ENCODE results near the gene ATP6V1G2. TPM values are rescaled to one million over a fixed set of nuclear protein-coding genes. Genes with fewer than 3 reads are reported as not detected.
A peak's percentile ranks its signal among the peaks of the same experiment; 100 is the strongest.
"Not testable (repeated sequence)": the region's sequence is repeated elsewhere in the genome, so short reads cannot be mapped to it uniquely, and the experiment has no call there.

ATP6V1G2 gene
- polyA plus RNA-seq, 4 donors, result 6.4 to 10.5 (median 6.5) TPM

DNA sequence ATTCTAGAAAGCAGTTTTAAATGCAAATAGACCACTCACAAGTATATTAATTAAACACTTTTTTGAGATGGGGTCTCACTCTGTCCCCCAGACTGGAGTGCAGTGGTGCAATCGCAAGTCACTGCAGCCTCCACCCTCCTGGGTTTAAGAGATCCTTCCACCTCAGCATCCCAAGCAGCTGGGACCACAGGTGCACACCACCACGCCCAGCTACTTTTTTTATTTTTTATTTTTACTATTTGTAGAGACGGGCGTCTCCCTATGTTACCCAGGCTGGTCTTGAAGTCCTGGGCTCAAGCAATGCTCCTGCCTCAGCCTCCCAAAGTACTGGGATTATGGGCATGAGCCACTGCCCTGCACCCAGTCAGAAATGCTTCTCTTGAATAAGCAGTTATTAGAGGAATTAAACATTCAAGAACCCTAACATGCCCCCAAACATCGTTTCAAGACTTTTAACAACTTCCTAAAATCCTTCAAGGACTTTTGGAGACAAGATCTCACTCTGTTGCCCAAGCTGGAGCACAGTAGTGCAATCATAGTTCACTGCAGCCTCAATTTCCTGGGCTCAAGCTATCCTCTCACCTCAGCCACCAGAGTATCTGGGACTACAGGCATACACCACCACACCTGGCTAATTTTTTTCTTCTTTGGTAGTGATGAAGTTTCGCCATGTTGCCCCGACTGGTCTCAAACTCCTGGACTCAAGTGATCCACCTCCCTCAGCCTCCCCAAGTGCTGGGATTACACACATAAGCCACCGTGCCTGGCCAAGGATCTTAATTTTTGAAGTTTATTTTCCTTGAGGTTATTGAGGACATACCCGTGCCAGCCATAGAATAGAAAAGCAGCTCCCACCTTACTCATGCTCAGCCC is 14.4 kb downstream of the ATP6V1G2 start:
- no peak for DNase-seq (ENCODE audit: low read depth in 4 of 4, low spot score in 2 of 4)

DNA sequence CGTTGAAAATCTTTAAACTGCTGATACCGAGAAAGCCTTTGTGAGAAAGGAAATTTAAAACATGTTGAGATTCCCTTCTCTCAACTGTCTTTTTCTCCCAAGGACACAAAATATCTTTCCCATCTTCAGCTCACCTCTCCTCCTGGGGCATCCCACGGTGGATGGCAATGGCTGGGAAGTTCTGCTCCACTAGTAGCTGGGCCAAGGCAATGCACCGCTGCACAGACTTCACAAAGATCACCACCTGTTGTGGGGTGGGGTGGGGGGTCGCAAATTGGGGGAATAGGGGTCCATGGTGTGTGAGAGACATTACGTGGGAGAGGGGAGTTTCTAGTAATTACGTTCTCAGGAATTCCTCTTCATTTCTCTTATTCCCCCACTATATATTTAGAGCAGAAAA is 15.2 kb downstream of the ATP6V1G2 start:
- no peak for DNase-seq (ENCODE audit: low read depth in 4 of 4, low spot score in 2 of 4)

DNA sequence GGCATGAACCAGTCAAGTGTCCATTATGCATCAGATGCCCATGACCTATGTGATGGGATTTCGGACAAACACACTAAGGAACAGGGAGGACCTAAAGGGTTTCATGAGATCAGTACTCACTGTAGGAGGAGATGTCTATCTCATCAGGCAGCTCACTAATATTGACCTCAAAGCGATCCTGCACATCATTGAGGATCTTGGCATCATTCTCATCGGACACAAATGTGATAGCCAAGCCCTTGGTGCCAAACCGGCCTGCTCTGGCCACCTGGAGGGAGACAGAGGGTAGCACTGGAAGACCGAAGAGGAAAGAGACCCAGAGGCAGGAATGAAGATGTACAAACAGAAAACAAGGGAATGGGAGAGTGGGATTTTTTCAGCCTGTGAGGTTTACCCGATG is 15.7 kb downstream of the ATP6V1G2 start:
- no peak for DNase-seq (ENCODE audit: low read depth in 4 of 4, low spot score in 2 of 4)

DNA sequence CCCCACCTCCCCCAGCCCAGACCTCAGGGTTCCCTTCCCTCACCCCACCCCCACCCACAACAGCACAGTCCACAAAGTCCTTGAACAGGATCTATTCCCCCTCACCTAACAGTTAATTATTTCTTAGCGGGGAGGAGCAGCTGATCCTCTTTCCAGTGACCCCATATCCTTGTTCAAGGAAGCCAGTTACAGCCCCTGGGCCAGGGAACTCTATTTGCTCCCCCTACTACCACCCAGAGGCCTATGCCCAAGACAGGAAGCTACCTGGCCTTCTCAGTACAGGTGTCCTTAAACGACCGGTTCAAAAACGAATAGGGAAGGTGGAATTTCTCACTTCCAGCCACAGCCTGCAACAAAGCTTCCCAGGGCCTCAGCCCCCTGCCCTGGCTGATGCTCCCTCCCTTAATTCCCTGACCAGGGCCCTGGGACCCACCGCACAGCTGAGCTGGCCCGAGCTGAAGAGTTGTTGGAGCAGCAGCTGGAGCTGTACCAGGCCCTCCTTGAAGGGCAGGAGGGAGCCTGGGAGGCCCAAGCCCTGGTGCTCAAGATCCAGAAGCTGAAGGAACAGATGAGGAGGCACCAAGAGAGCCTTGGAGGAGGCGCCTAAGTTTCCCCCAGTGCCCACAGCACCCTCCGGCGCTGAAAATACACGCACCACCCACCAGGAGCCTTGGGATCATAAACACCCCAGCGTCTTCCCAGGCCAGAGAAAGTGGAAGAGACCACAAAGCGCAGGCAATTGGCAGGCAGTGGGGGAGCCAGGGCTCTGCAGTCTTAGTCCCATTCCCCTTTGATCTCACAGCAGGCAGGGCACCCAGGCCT is 16.9 kb downstream of the ATP6V1G2 start:
- DNase-seq (ENCODE audit: low read depth in 4 of 4, low spot score in 2 of 4), result no peak

DNA sequence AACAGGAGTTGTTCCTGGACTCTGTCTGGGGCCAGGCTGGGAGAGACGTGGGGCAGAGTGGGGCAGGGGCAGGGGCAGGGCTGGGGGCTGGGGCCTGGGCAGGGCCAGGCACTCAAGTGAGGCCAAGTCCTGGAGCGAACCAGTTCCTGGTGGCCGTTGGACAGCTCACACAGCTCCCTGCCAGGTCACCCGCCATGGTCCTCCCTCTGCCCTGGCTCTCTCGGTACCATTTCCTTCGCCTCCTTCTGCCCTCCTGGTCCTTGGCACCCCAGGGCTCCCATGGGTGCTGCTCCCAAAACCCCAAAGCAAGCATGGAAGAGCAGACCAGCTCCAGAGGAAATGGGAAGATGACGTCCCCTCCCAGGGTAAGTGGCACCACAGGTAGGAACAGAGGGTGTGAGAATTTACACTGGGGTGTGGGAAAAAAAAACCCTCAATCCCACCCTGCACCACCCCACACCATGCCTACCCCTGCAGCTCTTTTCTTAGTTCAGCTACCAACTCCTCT is 17.5 kb downstream of the ATP6V1G2 start, which contains the start of gene MCCD1:
Gene MCCD1 (plus strand): TSS at position 142 of the 508 bp plus-strand sequence. CDS start 53 bp downstream, at position 195.
- DNase-seq (ENCODE audit: low read depth in 4 of 4, low spot score in 2 of 4), result no peak

DNA sequence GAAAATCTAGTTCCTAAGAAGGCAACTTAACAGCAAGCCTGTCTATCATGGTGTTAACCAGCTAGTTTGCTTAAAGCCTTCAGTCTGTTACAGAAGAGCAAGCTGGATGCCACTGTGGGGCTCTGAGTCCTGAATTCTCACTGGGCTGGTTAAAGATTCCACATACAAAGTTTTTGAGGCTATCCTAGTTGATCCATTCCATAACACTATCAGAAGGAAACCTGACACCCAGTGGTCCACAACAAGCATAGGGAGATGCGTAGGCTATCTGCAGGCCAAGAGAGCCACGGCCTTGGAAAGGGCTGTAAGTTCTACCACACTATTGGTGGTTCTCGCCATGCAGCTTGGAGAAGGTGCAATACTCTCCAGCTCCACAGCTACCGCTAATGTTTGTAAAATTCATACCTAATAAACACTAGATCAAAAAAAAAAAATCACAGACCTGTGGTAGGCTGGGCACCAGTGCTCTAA is 18.1 kb downstream of the ATP6V1G2 start:
- no peak for DNase-seq (ENCODE audit: low read depth in 4 of 4, low spot score in 2 of 4)

DNA sequence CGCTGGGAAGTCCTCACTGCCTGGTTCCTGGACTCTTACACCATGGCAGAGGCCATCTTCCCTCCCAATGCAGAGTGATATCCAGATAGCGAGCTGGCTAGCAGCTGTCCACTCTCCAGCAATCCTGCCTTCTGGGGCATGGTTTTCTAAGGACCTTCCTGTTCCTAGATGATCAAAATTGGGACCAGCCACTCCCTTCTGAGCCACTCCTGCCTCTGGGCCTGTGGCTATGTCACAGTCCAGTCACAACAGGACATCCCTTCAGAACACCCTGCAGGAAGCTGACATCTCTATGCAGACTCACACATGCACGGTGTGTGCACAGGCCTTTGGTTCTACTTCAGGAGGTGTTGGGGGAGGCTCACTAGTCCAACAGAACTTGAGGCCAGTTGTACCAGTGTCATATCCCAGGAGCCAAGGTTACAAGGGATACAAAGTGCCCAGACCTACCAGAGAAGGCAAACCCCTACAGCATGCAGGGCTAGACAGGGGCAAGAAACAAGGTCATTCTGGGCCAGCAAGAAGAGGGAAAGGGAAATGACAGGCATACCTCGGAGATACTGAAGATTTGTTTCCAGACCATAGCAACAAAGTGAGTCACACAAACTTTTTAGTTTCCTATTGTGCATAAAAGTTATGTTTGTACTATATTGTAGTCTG is 20.3 kb downstream of the ATP6V1G2 start:
- DNase-seq (ENCODE audit: low read depth in 4 of 4, low spot score in 2 of 4), result no peak

DNA sequence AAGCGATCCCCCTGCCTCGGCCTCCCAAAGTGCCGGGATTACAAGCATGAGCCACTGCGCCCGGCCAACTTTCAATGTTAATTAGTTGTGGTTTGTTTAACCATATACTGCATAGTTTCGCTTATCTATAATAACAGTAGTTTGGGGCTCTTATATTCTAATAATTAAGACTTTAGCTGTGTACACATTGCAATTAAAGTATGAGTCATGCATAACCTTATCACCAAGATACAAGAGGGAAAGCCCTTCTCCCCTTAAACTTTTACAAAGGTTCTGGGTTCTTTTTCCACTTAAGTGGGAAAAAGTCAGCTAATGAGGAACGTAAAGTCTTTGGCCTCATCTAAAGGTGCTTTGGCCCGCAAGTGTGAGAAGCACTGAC is 20.9 kb downstream of the ATP6V1G2 start:
- DNase-seq (ENCODE audit: low read depth in 4 of 4, low spot score in 2 of 4), result no peak

DNA sequence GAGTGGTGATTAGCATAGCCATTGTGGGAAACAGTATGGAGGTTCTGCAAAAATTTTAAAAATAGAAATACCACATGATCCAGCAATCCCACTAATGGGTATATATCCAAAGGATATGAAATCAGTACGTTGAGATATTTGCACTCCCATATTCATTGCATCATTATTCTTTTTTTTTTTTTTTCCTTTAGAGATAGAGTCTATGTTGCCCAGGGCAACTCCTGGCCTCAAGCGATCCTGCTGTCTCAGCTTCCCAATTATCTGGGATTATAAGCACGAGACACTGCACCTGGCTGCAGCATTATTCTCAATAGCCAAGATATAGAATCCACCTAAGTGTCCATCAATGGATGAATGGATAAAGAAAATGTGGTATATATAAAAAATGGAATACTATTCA is 24.6 kb downstream of the ATP6V1G2 start:
- DNase-seq (ENCODE audit: low read depth in 4 of 4, low spot score in 2 of 4), result no peak

DNA sequence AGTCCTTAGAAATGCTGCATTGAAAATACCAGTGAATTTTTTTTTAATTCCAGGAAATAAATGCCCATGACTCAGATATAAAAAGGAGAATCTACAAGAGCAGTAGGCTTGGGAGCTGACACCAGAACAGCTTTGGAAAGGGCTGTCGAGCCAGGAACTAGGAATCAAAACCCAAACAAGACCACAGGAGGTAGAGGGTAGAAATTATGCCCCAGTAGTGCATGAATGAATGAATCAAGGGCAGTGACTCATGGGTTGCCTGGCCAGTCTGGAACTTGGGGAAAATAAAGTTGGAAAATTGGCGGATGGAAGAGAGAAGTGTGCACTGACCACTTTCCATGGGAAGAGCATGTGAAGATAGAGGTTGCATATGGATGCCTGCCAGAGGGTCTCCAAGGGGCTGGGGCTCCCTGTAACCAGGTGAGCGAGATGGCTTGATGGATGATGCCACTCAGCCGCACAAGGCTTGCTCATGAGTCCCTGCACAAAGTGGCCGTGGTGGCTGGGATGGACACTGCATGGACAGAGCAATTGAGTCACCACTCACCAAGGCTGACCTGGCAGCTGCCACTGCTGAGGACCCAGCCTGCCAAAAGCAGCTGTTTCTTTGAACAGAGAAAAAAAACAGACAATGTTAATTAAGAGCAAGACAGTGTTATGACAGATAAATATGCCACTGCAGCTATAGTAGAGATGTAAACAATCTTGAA is 32.8 kb downstream of the ATP6V1G2 start:
- DNase-seq (ENCODE audit: low read depth in 4 of 4, low spot score in 2 of 4), result no peak

DNA sequence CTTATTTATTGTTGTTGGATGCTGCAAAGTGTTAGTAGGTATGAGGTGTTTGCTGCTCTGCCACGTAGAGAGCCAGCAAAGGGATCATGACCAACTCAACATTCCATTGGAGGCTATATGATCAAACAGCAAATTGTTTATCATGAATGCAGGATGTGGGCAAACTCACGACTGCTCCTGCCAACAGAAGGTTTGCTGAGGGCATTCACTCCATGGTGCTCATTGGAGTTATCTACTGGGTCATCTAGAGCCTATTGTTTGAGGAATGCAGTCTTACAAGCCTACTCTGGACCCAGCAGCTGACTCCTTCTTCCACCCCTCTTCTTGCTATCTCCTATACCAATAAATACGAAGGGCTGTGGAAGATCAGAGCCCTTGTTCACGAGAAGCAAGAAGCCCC is 36.4 kb downstream of the ATP6V1G2 start:
- DNase-seq (ENCODE audit: low read depth in 4 of 4, low spot score in 2 of 4), result no peak

DNA sequence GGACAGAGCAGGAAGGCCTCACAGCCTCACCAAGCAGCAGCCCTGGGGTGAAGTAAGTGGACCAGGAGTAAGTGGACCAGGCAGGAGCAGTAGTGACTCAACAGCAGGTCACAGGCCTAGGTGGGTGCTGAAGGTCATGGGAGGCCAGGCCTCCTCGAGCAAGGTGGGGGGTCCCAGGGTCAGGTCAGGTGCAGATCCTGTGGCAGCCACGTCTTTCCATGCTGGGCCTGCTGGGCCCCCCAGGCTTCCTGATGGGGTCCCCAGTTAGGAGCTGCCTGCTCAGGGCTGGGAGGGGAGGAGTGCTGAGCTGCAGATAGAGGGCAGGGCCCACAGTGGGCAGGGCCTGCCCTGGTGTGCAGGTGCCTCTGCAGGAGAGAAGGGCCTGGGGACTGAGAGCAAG is 37.4 kb downstream of the ATP6V1G2 start:
- not testable (repeated sequence) for DNase-seq (ENCODE audit: low read depth in 4 of 4, low spot score in 2 of 4)

DNA sequence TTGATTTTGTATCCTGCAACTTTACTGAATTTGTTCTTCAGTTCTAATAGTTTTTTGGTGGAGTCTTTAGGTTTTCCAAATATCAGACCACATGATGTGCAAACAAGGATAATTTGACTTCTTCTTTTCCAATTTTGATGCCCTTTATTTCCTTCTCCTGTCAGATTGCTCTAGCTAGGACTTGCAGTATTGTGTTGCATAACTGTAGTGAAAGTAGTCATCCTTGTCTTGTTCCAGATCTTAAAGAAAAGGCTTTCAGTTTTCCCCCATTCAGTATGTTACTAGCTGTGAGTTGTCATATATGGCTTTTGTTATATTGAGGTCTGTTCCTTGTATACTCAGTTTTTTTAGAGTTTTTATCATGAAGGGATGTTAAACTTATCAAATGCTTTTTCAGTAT is 43.8 kb downstream of the ATP6V1G2 start:
- no peak for DNase-seq (ENCODE audit: low read depth in 4 of 4, low spot score in 2 of 4)

DNA sequence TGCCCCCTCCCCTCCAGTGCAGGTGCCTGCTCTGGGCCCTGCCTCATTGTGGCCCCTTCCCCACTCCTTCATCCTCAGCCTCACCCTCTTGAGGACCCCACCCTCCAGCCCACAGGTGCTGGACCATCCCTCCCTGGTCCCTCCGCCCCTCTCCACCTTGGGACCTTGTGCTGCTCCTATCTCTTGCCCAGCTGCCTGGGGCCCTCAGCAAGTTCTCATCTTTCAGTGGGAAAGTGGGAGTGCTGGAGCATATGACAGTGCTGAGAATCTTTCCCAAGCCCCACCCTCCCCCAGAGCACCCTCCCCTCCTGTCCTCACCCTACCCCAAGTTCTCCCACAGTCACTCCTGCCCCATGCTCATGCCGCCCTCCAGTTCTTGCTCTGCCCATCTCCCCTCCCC is 46.8 kb downstream of the ATP6V1G2 start:
- DNase-seq (ENCODE audit: low read depth in 4 of 4, low spot score in 2 of 4), result not testable (repeated sequence)

DNA sequence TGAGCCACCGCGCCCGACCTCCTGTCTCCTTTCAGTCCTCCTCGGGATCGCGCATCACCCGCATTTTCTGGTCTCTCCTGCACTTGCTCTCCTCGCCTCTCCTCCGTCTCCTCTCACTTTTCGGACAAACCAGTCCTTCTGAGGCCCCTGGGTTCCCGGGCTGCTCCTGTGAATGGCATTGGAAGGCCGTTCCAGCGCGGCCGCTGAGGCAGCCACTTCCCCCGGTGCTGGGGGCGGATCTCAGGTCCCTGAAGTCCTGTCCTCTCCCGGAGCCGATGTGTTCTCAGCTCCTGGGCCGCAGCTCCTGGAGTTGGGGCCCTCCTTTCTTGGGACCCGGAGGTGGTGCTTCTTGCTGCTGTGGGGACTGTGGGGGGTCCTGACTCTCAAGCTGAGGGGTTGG is 47.7 kb downstream of the ATP6V1G2 start:
- no peak for DNase-seq (ENCODE audit: low read depth in 4 of 4, low spot score in 2 of 4)

DNA sequence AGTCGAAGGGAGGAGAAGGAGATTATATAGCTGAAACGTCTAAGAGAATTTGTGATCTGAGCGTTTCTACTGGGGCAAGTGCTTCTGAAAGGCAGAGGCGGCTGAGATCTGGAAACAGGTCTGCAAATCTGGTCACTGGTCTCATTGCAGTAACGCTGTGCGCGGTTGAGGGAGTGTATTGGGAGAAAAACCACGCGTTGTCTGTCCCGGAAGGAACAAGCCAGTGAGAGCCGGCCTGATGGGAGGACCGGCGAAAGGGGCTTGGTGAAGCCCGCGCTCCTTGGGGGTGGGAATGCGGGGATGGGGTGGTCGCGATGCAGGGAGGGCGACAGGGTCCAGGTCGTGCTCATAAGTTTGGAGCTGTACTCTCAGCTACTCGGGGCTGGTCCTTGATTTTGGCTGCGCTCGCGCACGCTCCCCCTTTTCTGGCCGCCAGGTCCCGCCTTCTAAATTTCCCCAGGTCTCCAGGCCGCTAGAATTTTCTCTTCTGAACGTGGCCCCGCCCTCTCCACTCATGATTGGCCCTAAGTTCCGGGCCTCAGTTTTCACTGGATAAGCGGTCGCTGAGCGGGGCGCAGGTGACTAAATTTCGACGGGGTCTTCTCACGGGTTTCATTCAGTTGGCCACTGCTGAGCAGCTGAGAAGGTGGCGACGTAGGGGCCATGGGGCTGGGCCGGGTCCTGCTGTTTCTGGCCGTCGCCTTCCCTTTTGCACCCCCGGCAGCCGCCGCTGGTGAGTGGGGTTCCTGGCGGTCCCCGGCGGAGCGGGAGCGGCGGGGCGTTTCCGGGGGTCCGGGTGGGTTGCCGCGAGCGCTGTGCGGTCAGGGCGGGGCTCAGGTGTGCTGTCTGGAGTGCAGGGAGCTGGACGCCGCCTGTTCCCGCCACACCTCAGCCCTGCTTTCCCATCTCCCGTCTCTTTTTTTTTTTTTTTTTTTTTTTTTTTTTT is 48.6 kb downstream of the ATP6V1G2 start, which contains the start of gene MICB:
Gene MICB (plus strand): TSS at position 615 of the 946 bp plus-strand sequence. CDS start 49 bp downstream, at position 664.
- DNase-seq (ENCODE audit: low read depth in 4 of 4, low spot score in 2 of 4), result peak in 2 of 4 donors; percentile 38 to 58

DNA sequence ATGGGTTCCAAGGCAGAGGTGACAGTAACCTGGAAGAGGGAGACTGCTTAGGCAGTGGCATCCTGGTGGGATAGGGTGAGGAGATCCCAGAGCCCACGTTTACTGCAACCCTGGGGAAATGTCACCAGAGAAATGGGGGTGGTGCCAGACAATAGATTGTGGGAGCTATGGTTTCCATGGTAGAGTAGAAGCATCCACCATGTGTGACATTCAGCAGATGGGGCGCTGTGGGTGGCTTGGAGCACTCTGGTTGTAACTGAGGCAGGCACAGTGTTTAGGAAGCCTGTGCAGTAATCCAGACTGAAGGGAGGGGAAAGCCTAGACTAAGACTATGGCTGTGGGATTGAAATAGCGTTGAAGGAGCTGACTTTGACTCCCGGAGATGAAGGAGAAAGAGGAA is 49.6 kb downstream of the ATP6V1G2 start:
- not testable (repeated sequence) for DNase-seq (ENCODE audit: low read depth in 4 of 4, low spot score in 2 of 4)

DNA sequence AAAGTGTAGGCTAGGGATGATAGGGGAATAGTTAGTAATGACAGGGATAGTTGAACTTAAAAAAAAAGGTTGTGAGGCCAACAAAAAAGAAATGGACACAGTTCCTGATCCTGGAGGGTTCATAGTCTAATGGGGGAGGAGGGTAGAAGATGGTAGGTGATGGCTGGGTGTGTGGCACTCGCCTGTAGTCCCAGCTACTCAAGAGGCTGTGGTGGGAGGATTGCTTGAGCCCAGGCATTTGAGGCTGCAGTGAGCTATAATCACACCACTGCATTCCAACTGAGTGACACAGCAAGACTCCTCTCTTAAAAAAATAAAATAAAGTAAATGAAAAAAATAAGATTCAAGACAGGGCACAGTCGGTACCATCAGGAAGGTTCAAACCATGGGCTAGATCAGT is 50.8 kb downstream of the ATP6V1G2 start:
- no peak for DNase-seq (ENCODE audit: low read depth in 4 of 4, low spot score in 2 of 4)
